Measurements from ENCODE around the gene GCLC.
"Not testable (repeated sequence)": the region's sequence is repeated elsewhere in the genome, so short reads cannot be mapped to it uniquely, and the experiment has no call there.

The GCLC gene

GRCh38 chr6:53556986-53557715, 12.2 kb upstream of the GCLC start:
- no peak for DNase-seq

DNA sequence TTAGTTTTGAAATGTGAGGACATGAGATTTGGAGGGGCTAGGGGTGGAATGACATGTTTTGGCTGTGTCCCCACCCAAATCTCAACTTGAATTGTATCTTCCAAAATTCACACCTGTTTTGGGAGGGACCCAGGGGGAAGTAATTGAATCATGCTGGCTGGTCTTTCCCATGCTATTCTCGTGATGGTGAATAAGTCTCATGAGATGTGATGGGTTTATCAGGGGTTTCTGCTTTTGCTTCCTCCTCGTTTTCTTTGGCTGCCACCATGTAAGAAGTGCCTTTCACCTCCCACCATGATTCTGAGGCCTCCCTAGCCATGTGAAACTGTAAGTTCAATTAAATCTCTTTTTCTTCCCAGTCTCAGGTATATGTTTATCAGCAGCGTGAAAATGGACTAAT, 8.7 kb upstream of the GCLC start:
- DNase-seq = not testable (repeated sequence)

GRCh38 chr6:53551681-53552080, 6.8 kb upstream of the GCLC start:
- DNase-seq = not testable (repeated sequence)

GRCh38 chr6:53547811-53548496, 3.1 kb upstream of the GCLC start:
- peak; percentile 82 to 89 (median 86) for DNase-seq

- no peak for DNase-seq
Measured at GRCh38 chr6:53547166-53547810, 2.4 kb upstream of the GCLC start.

- no peak for DNase-seq
Measured at GRCh38 chr6:53546281-53546680, 1.4 kb upstream of the GCLC start.

- DNase-seq = no peak
Measured at GRCh38 chr6:53544217-53544469, 758 bp downstream of the GCLC start.

GRCh38 chr6:53543359-53544216, 1.3 kb downstream of the GCLC start:
- DNase-seq = peak in 1 of 6 experiments; percentile 38

DNA sequence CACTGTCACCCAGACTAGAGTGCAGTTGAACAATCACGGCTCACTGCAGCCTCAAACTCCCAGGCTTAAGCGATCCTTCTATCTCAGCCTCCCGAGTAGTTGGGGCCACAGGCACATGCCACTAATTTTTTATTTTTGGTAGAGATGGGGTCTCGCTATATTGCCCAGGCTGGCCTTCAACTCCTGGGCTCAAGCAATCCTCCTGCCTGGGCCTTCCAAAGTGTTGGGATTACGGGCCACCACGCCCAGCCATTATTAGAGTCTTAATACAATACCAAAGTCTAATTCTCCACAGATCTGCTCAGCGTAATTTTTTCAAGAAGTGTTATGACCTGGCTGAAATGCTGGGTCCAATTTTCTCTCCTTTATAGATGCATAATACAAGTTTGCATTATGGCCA, 3.0 kb downstream of the GCLC start:
- DNase-seq = no peak

GRCh38 chr6:53540129-53540692, 4.7 kb downstream of the GCLC start:
- no peak for DNase-seq

GRCh38 chr6:53539561-53539960, 5.3 kb downstream of the GCLC start:
- no peak for DNase-seq

- DNase-seq = no peak
Measured at GRCh38 chr6:53536561-53536960, 8.3 kb downstream of the GCLC start.

GRCh38 chr6:53532942-53533341, 12.0 kb downstream of the GCLC start:
- DNase-seq = no peak

- DNase-seq = no peak
Measured at GRCh38 chr6:53532061-53532797, 12.7 kb downstream of the GCLC start.

- DNase-seq = no peak
Measured at GRCh38 chr6:53530780-53531386, 14.0 kb downstream of the GCLC start.

DNA sequence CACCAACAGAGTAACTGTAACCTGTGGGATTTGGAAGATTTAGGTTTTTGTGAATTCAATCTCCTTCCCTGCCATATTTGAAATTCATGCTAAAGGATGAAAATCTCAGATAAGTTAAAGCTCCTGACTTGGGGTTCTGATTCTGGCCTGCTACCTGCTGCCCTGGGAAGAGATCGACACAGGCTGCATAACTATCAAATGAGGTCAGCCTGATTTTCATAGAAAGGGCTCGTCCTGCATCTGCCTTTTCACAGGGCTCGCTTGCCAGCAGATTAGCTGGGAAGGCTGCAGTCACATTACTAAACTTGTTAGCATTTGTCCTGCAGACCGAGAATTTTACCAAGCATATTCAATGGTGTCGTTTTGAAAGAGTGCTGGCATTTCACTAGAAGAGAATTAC, 14.6 kb downstream of the GCLC start:
- DNase-seq = no peak

GRCh38 chr6:53529324-53530036, 15.4 kb downstream of the GCLC start:
- DNase-seq = no peak

GRCh38 chr6:53528107-53528506, 16.8 kb downstream of the GCLC start:
- DNase-seq = no peak

GRCh38 chr6:53527249-53527765, 17.6 kb downstream of the GCLC start:
- DNase-seq = no peak

DNA sequence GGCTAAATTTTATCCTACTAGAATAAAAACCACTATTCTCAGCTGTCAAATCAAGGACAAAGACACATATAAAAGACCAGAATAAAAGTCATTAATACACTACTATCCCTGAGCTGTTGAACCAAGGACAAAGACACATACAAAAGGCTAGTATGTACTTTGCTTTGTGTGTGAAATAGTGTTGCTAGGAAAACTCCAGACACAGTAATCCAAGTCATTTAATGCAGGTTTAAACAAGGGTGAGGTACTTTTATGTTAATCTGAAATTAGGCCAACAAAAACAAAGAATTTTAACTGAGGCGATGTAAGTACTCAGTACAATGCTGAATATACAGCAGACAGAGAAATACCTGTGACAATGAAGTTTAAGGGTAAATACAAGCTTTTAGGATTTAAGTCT, 18.9 kb downstream of the GCLC start:
- DNase-seq = no peak

DNA sequence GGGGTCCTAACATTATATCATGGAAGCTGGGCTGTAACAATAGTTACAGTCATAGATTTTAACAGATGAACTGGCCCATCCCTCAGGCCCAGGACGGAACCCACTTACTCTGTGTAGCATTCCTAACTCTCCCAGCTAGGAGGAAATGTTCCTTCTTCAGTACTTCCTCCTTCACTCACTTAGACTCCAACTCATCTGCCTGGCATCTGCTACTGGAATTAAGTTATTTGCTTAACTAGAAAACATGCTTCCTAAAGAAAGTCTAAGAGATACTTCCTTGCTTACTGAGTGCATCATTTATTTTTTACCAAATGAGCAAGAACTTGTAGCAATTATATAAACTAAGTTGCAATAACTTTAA, 20.5 kb downstream of the GCLC start:
- no peak for DNase-seq
